Kidney (tissue), 14 donors: Measurements from ENCODE around the gene GSC2. TPM values are rescaled to one million over a fixed set of nuclear protein-coding genes. Genes with fewer than 3 reads are reported as not detected.
A peak's percentile ranks its signal among the peaks of the same experiment; 100 is the strongest.

Source experiments
- DNase-seq, 5 donors: peaks; one replicate each; pipeline ENCODE4 v3.0.0-alpha.2; 2013 to 2020
- FAIRE-seq: peaks from 2 replicates; lab custom pipeline; 2012; peaks lifted over from hg19 to GRCh38; lab: Jason Lieb, UNC
- H3K27ac ChIP-seq, 2 donors: one replicate each; pipeline ENCODE4 v1.7.0; 2013; ENCODE audit warnings: low read depth in 2 of 2, low read length in 2 of 2, inconsistent platforms in 1 of 2
- H3K27me3 ChIP-seq: one replicate; pipeline ENCODE4 v1.7.1; 2013; ENCODE audit warnings: low read length, inconsistent platforms; ENCODE audit not compliant: control insufficient read depth, insufficient read depth
- H3K36me3 ChIP-seq, 3 donors: one replicate each; pipeline versions ENCODE4 v1.7.0 to v1.7.1; 2013; ENCODE audit warnings: low read length in 3 of 3, control low read depth in 1 of 3, inconsistent platforms in 1 of 3; ENCODE audit not compliant: insufficient read depth in 3 of 3, control insufficient read depth in 2 of 3
- H3K4me1 ChIP-seq, 3 donors: one replicate each; pipeline versions ENCODE4 v1.7.0 to v1.7.1; 2013; ENCODE audit warnings: low read length in 3 of 3, inconsistent platforms in 1 of 3, low read depth in 1 of 3; ENCODE audit not compliant: control insufficient read depth in 2 of 3, insufficient read depth in 2 of 3
- H3K4me3 ChIP-seq, 3 donors: one replicate each; pipeline versions ENCODE4 v1.7.0 to v1.8.1; 2013; ENCODE audit warnings: low read length in 3 of 3, control low read depth in 1 of 3, inconsistent platforms in 1 of 3
- H3K9ac ChIP-seq, 3 donors: one replicate each; pipeline versions ENCODE4 v1.7.0 to v1.7.1; 2013; ENCODE audit warnings: low read length in 3 of 3, control low read depth in 1 of 3, inconsistent platforms in 1 of 3
- H3K9me3 ChIP-seq, 3 donors: one replicate each; pipeline versions ENCODE4 v1.7.0 to v1.7.1; 2013; ENCODE audit warnings: low read length in 3 of 3, control low read depth in 1 of 3, inconsistent platforms in 1 of 3; ENCODE audit not compliant: control insufficient read depth in 2 of 3, insufficient read depth in 1 of 3
- CTCF ChIP-seq: IDR thresholded peaks from 3 replicates; pipeline ENCODE4 v1.5.1; 2012; ENCODE audit warnings: mild to moderate bottlenecking, moderate library complexity, borderline replicate concordance; ENCODE audit not compliant: insufficient read depth; ENCODE audit errors: extremely low read depth
- intact Hi-C: fragments of 100-400 bp; cut with DNase I; formaldehyde crosslinking; loops from one replicate; pipeline ENCODE4 v1.11.1; 2022
- polyA plus RNA-seq: library from polyadenylated mRNA; stranded (reverse); fragments of 350-450 nt; fragmentation: Illumina TruSeq; extraction: RNeasy Lipid Tissue Mini Kit (QIAGEN cat#74804); gene quantifications from one replicate; pipeline ENCODE4 v1.2.3, GENCODE V29; 2014; ENCODE audit warnings: low read depth, low replicate concordance; ENCODE audit not compliant: insufficient read depth
- total RNA-seq: library from RNA; stranded (reverse); fragmentation: NEBNext Ultra II Directional; extraction: Animal tissue kit (Norgen Biotek cat#: 25700); gene quantifications from one replicate; pipeline ENCODE4 v1.2.1, GENCODE V29; 2021
- donor health status: control.
- donor health status: control.
- donor health status: control.
- donor health status: control.
- donor health status: control.
- donor health status: DM: yes; HTN: yes; CAD: no.
- donor health status: Normal renal cell carcinoma (clear cell type).

The GSC2 gene
- total and polyA plus RNA-seq, 2 donors from 2014 or later, result not detected

- Histone ChIP-seq H3K4me1 (peaks cover 0 to 19% (median 14%) of the 10 kb centered on the region in 3 donors), H3K4me3 (no peak overlapping the region), H3K36me3 (no peaks in the 10 kb centered on the region), H3K9ac (no peak overlapping the region), H3K27me3 (no peaks in the 10 kb centered on the region), H3K9me3 (no peaks in the 10 kb centered on the region), H3K27ac (no peak overlapping the region)
- FAIRE-seq (no peak), DNase-seq (peak in 1 of 5 donors; percentile 18)
- intact Hi-C loops, result loop anchor here (5.0 kb wide), 1 partner anchor 52 kb away; no protein-coding TSS in a partner anchor
- no peak for TF ChIP-seq CTCF
These were observed 35.0 kb downstream of the GSC2 start for GRCh38 chr22:19114984-19115552.

GRCh38 chr22:19113429-19113828 lies 36.7 kb downstream of the GSC2 start:
- Histone ChIP-seq H3K36me3 (no peaks in the 10 kb centered on the region), H3K4me1 (peaks cover 0 to 14% (median 8%) of the 10 kb centered on the region in 3 donors), H3K4me3 (no peak overlapping the region), H3K27me3 (no peaks in the 10 kb centered on the region), H3K9ac (no peak overlapping the region), H3K27ac (no peak overlapping the region), H3K9me3 (no peaks in the 10 kb centered on the region)
- FAIRE-seq, result no peak
- no peak for DNase-seq
- TF ChIP-seq CTCF, result no peak
- intact Hi-C loops, result no loop called here

- FAIRE-seq (no peak), DNase-seq (peak in 1 of 5 donors; percentile 33)
- Histone ChIP-seq H3K27me3 (no peaks in the 10 kb centered on the region), H3K4me1 (peaks cover 0 to 8% (median 4%) of the 10 kb centered on the region in 3 donors), H3K4me3 (no peak overlapping the region), H3K27ac (no peak overlapping the region), H3K9ac (no peak overlapping the region), H3K36me3 (no peaks in the 10 kb centered on the region), H3K9me3 (no peaks in the 10 kb centered on the region)
- intact Hi-C loops, result no loop called here
- TF ChIP-seq CTCF, result no peak
These were observed 38.5 kb downstream of the GSC2 start for GRCh38 chr22:19111584-19111983.
